NB4 (cell line): ENCODE results near the gene DCAF11.

Source experiments
- CTCF ChIP-seq: IDR thresholded peaks from one replicate; pipeline ENCODE4 v1.5.1; 2012; ENCODE audit warnings: low read depth, low read length
- MYC ChIP-seq: IDR thresholded peaks from 2 replicates; pipeline ENCODE4 v1.6.1; 2011; ENCODE audit warnings: low read depth, low read length
- POLR2A ChIP-seq: IDR thresholded peaks from 2 replicates; pipeline ENCODE4 v1.6.1; 2011; ENCODE audit warnings: mild to moderate bottlenecking; ENCODE audit not compliant: insufficient read length; ENCODE audit errors: extremely low read depth

GRCh38 chr14:24172261-24172860, 57.8 kb downstream of the DCAF11 start:
- TF ChIP-seq CTCF (no peak), POLR2A (no peak), MYC (no peak)
